ENCODE data around the gene RPA3. TPM values are rescaled to one million over a fixed set of nuclear protein-coding genes. Genes with fewer than 3 reads are reported as not detected.
A peak's percentile ranks its signal among the peaks of the same experiment; 100 is the strongest.

The RPA3 gene
- total and polyA plus RNA-seq, 9 of the 15 experiments (the other 6 are each of a cell fraction or from before 2014, with no cell fraction given): 68.5 to 265 (median 125) TPM

GRCh38 chr7:7630626-7631329 lies 87.6 kb downstream of the RPA3 start:
- TF ChIP-seq MAFG (tag; conservative IDR thresholded peaks at IDR 0.05): no peak
- no peak for TF ChIP-seq ZNF431 (CRISPR knock-in tag; IDR thresholded peaks at IDR 0.05)
- no peak for TF ChIP-seq RNF219 (CRISPR knock-in tag; IDR thresholded peaks at IDR 0.05)
- TF ChIP-seq ZNF507 (tag; conservative IDR thresholded peaks at IDR 0.05): no peak
- no peak for TF ChIP-seq DIDO1 (tag; IDR thresholded peaks at IDR 0.05; ENCODE audit: low read depth)
- peak; percentile 90 for TF ChIP-seq ZNF707 (CRISPR knock-in tag; conservative IDR thresholded peaks at IDR 0.05)
- no peak for TF ChIP-seq PTBP1 (IDR thresholded peaks at IDR 0.05; ENCODE audit: low read depth, low read length)
- TF ChIP-seq ZNF644 (tag; IDR thresholded peaks at IDR 0.05; ENCODE audit: low read depth): no peak
- ATAC-seq (no peak), FAIRE-seq (no peak), DNase-seq (ENCODE audit: extremely low read depth in 1 of 4, low spot score in 3 of 4) (no peak)
- ChIA-PET CTCF (ENCODE audit: low intra/inter-chr PET ratio) (no interaction called here), POLR2A (interaction anchor here (1.7 kb wide), 1 partner anchor 10 kb away, joined by 6 read pairs; the partner anchor contains the start of gene UMAD1)
- H3K27me3 ChIP-seq (ENCODE audit: control insufficient read depth in 2 of 2, insufficient read depth in 2 of 2, low read length in 2 of 2): no peaks in the 10 kb centered on the region
- H3K27ac ChIP-seq (ENCODE audit: extremely low read depth, low read depth, low read length): no peak overlapping the region
- no peak overlapping the region for H3K4me2 ChIP-seq (ENCODE audit: insufficient read depth, low read length)
- H3K36me3 ChIP-seq (ENCODE audit: control insufficient read depth, insufficient read depth, low read length): no peaks in the 10 kb centered on the region; the same call in 2 of the 3 replicates
- in situ Hi-C loops (cut with MboI) (no loop called here), intact Hi-C loops (cut with micrococcal nuclease) (no loop called here)
- WGBS (ENCODE audit: insufficient coverage, low coverage, missing lambda C conversion rate): 71% methylated on average over 1 of the region's 1 CpG
- no peak overlapping the region for H2AFZ ChIP-seq (ENCODE audit: low read depth, low read length)
- H3K4me3 ChIP-seq: no peak overlapping the region
- H3K9ac ChIP-seq (ENCODE audit: insufficient read depth in 1 of 2, low read depth in 2 of 2, low read length in 2 of 2): no peak overlapping the region
- no peaks in the 10 kb centered on the region; the same call in 1 of the 2 replicates for H3K9me3 ChIP-seq (replicated peaks; ENCODE audit: control insufficient read depth, insufficient read depth, low read depth, low read length)
- H3K9me1 ChIP-seq (ENCODE audit: control insufficient read depth, insufficient read depth, low read length): no peaks in the 10 kb centered on the region
- no peaks in the 10 kb centered on the region for H3K79me2 ChIP-seq (ENCODE audit: control insufficient read depth, insufficient read depth, low read length)
- H4K20me1 ChIP-seq (replicated peaks; ENCODE audit: control insufficient read depth, insufficient read depth, low read length): no peaks in the 10 kb centered on the region
- BruUV-seq (replicated peaks): no TSS peak
- H3K4me1 ChIP-seq (replicated peaks in 1 of 2; ENCODE audit: control insufficient read depth in 2 of 2, insufficient read depth in 2 of 2, low read length in 2 of 2): no peaks in the 10 kb centered on the region
